Astrocyte (in vitro differentiated cells and primary cell): Measurements from ENCODE around the gene GGA2. TPM values are rescaled to one million over a fixed set of nuclear protein-coding genes. Genes with fewer than 3 reads are reported as not detected.

ENCODE experiments used
- DNase-seq: peaks from one replicate; pipeline ENCODE4 v3.0.0-alpha.2; 2010; ENCODE audit warnings: low read depth
- FAIRE-seq: peaks from 2 replicates; lab custom pipeline; 2011; peaks lifted over from hg19 to GRCh38; lab: Jason Lieb, UNC
- H2AFZ ChIP-seq: 2 replicates; pipeline ENCODE4 v1.6.0; 2012; ENCODE audit warnings: low read depth, low read length, inconsistent platforms
- H3K27ac ChIP-seq: 2 replicates; pipeline ENCODE4 v1.5.1; 2011; ENCODE audit warnings: low read depth, low read length, inconsistent platforms
- H3K27me3 ChIP-seq: 2 replicates; pipeline ENCODE4 v1.6.0; 2011; ENCODE audit warnings: low read length, inconsistent platforms; ENCODE audit not compliant: insufficient read depth
- H3K36me3 ChIP-seq: 2 replicates; pipeline ENCODE4 v1.5.1; 2011; ENCODE audit warnings: low read length, inconsistent platforms; ENCODE audit not compliant: insufficient read depth
- H3K4me1 ChIP-seq: 2 replicates; pipeline ENCODE4 v1.5.1; 2011; ENCODE audit warnings: low read length, inconsistent platforms; ENCODE audit not compliant: insufficient read depth
- H3K4me2 ChIP-seq: 2 replicates; pipeline ENCODE4 v1.6.0; 2012; ENCODE audit warnings: low read length, inconsistent platforms
- H3K4me3 ChIP-seq: 2 replicates; pipeline ENCODE4 v1.5.1; 2011; ENCODE audit warnings: low read depth, mild to moderate bottlenecking, low read length, inconsistent platforms; ENCODE audit not compliant: insufficient read depth
- H3K79me2 ChIP-seq: 2 replicates; pipeline ENCODE4 v1.6.0; 2012; ENCODE audit warnings: mild to moderate bottlenecking, low read length, inconsistent platforms; ENCODE audit not compliant: insufficient read depth
- H3K9ac ChIP-seq: 2 replicates; pipeline ENCODE4 v1.6.0; 2012; ENCODE audit warnings: mild to moderate bottlenecking, low read length, inconsistent platforms
- H3K9me3 ChIP-seq: 2 replicates; pipeline ENCODE4 v1.5.1; 2012; ENCODE audit warnings: low read depth, mild to moderate bottlenecking, low read length, inconsistent platforms; ENCODE audit not compliant: insufficient read depth
- H4K20me1 ChIP-seq: 2 replicates; pipeline ENCODE4 v1.6.0; 2012; ENCODE audit warnings: low read length, inconsistent platforms; ENCODE audit not compliant: insufficient read depth
- H3K27ac Mint-ChIP-seq: one replicate; pipeline ENCODE4 v1.8.0; 2021; ENCODE audit warnings: mild to moderate bottlenecking, mixed read lengths; ENCODE audit not compliant: unreplicated experiment
- H3K27me3 Mint-ChIP-seq: one replicate; pipeline ENCODE4 v1.8.0; 2021; ENCODE audit warnings: low read depth, mixed read lengths; ENCODE audit not compliant: unreplicated experiment
- H3K36me3 Mint-ChIP-seq: one replicate; pipeline ENCODE4 v1.8.0; 2021; ENCODE audit warnings: low read depth, mixed read lengths; ENCODE audit not compliant: unreplicated experiment
- H3K4me1 Mint-ChIP-seq: one replicate; pipeline ENCODE4 v1.8.0; 2021; ENCODE audit warnings: low read depth, mixed read lengths; ENCODE audit not compliant: unreplicated experiment
- H3K4me3 Mint-ChIP-seq: one replicate; pipeline ENCODE4 v1.8.0; 2021; ENCODE audit warnings: mild to moderate bottlenecking, moderate library complexity, mixed read lengths; ENCODE audit not compliant: unreplicated experiment
- H3K9me3 Mint-ChIP-seq: one replicate; pipeline ENCODE4 v1.8.0; 2021; ENCODE audit warnings: mild to moderate bottlenecking, mixed read lengths; ENCODE audit not compliant: unreplicated experiment
- CTCF ChIP-seq: IDR thresholded peaks from 2 replicates; pipeline ENCODE4 v1.5.1; 2011; ENCODE audit warnings: low read depth, mild to moderate bottlenecking, inconsistent platforms, low read length, moderate library complexity; ENCODE audit not compliant: insufficient read depth
- EZH2 ChIP-seq: IDR thresholded peaks from 2 replicates; pipeline ENCODE4 v1.6.1; 2012; ENCODE audit warnings: mild to moderate bottlenecking, low read length, inconsistent platforms; ENCODE audit not compliant: insufficient read depth
- total RNA-seq: library from RNA; stranded (reverse); gene quantifications from 2 replicates; pipeline ENCODE4 v1.2.1, GENCODE V29; 2021

Gene GGA2
- total RNA-seq, 1 donor from 2014 or later = 84.0 TPM

DNA sequence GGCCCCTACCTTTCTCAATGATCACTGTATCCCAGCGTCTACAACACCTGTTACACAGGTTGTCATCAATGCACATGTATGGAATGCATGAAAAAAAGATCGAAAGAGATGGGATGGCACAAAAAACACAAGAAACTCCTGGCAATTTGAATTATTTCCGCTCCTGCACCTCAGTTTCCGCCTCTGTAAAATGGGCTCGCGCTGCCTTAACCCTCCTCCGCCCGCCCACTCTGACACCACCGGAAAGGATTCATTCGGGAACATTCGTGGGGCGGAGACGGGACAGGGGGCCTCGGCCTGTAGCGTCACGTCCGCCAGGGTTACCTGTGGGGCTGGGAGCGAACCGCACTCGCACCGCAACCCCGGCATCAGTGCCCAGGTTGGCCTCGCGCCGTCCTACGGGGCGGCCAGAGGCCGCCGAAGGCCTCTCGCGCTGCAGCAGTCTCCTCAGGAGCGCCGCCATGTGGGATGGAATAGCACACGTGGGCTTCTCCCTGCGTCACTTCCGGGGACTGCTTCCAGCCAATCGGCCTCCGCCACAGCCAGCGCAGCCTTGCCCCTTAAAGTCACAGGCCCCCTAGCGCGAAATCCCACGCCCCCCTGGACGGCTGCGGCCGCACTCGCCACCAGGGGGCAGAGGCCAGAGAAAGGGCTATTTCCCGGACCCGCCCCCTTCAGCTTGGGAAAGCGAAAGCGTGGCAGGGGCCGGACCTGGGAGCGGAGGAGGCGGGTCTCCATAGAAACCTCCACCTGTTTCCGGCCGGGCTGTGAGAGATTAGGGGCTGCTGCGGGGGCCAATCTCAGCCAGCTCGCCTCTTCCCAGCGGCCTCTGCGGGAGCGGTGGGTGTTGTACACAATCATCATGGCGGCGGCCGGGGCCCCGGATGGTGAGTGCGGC lies 46.8 kb upstream of the GGA2 start, which contains the start of the genes EARS2 and UBFD1:
Gene EARS2 (minus strand): TSS at position 470 of the 898 bp plus-strand sequence. CDS start 7 bp downstream, at position 463.
Gene UBFD1 (plus strand): TSS at position 847 of the 898 bp plus-strand sequence. CDS start 16 bp downstream, at position 863.
- H3K9ac ChIP-seq = peak within 1 kb of the TSS; percentile 97
- peaks cover 8% of the 10 kb centered on the region for H3K4me1 ChIP-seq
- Mint-ChIP-seq H3K27ac (peak within 1 kb of the TSS; percentile 89), H3K4me1 (peaks cover 20% of the 10 kb centered on the region), H3K27me3 (no peaks in the 10 kb centered on the region), H3K36me3 (peaks cover 11% of the 10 kb centered on the region), H3K4me3 (peak within 1 kb of the TSS; percentile 96), H3K9me3 (peaks cover 6% of the 10 kb centered on the region)
- peak within 1 kb of the TSS; percentile 95 for H3K4me3 ChIP-seq
- TF ChIP-seq EZH2 (no peak), CTCF (peak; percentile 61)
- DNase-seq = peak; percentile 93
- no peaks in the 10 kb centered on the region for H3K9me3 ChIP-seq
- H3K27ac ChIP-seq = peak within 1 kb of the TSS; percentile 91
- peaks cover 34% of the 10 kb centered on the region for H4K20me1 ChIP-seq
- no peaks in the 10 kb centered on the region for H3K27me3 ChIP-seq
- H3K79me2 ChIP-seq = peaks cover 63% of the 10 kb centered on the region
- peak within 1 kb of the TSS; percentile 87 for H2AFZ ChIP-seq
- FAIRE-seq = no peak
- peaks cover 26% of the 10 kb centered on the region for H3K36me3 ChIP-seq
- peak within 1 kb of the TSS; percentile 90 for H3K4me2 ChIP-seq

DNA sequence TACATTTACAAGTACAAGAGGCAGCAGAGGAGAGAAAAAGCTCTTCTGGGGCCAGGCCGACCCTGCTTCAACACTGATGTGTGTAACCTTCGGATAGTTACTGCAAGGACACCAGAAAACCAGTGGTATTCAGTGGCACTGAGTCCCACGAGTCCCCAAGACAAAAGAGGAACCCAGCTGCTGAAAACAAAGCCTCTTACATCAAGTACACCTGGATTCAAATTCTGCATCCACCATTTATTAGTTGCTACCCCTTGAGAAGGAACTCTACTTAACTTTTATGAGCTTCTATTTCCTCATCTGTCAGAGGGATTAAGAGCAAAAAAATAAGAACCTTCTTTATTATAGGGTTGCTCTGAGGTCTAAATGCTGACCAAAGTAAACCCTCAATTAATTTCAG lies 44.2 kb upstream of the GGA2 start:
- Histone ChIP-seq H3K9ac (no peak overlapping the region), H3K36me3 (peaks cover 16% of the 10 kb centered on the region), H4K20me1 (peaks cover 8% of the 10 kb centered on the region), H3K4me1 (peaks cover 8% of the 10 kb centered on the region), H2AFZ (no peak overlapping the region), H3K27me3 (no peaks in the 10 kb centered on the region), H3K79me2 (peaks cover 37% of the 10 kb centered on the region), H3K9me3 (no peaks in the 10 kb centered on the region), H3K4me3 (no peak overlapping the region), H3K4me2 (no peak overlapping the region), H3K27ac (no peak overlapping the region)
- no peak for DNase-seq
- no peak overlapping the region for H3K27ac Mint-ChIP-seq
- peaks cover 11% of the 10 kb centered on the region for H3K36me3 Mint-ChIP-seq
- no peak for FAIRE-seq
- peaks cover 6% of the 10 kb centered on the region for H3K9me3 Mint-ChIP-seq
- no peaks in the 10 kb centered on the region for H3K27me3 Mint-ChIP-seq
- TF ChIP-seq CTCF = no peak
- no peak for TF ChIP-seq EZH2
- peaks cover 9% of the 10 kb centered on the region for H3K4me1 Mint-ChIP-seq
- H3K4me3 Mint-ChIP-seq = no peak overlapping the region
